ENCODE data around the gene SHLD2. TPM values are rescaled to one million over a fixed set of nuclear protein-coding genes. Genes with fewer than 3 reads are reported as not detected.
A peak's percentile ranks its signal among the peaks of the same experiment; 100 is the strongest.

SHLD2 gene
- total RNA-seq, 4 donors from 2014 or later, result 12.7 to 31.7 (median 21.5) TPM

DNA sequence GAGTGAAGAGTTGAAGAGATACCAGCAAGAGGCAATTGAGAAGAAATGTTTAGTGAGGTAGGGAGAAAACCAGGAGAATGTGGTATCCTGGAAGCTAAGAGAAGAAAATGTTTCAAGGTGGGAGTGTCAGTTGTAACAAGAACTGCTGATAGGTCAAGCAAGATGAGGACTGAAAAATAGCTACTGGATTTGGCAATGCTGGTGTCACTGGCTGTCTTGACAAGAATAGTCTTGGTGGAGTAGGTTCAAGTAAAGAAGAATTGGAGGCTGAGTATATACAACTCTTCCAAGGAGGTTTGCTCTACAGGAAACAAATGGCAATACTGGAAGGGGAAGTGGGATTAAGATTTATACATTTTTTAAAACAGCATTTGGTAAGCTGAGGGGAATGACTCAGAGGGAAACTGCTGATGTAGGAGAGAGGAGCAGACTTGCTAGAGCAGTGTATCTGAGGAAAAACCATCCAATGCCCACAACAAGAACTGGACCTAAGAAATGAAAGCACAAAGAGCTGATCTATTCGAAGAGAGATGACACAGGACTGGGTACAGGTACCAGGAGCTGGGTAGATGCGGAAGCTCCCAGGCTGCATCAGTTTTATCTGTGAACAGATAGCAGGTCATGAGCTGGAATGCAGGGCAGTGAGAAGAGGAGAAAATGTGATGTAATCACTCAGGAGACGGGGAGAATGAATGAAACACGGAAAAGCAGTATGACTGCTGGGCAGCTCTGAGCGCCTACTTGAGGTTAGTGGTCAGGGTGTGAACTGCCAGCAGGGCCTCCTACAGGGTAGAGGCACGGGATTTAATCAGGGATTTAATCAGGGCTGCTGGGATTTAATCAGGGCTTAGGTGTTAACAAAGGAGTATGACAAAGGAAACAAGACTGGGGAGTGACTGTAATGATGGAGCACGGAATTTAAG, 40.4 kb upstream of the SHLD2 start:
- WGBS, 2 donors, result 47 to 51% methylated on average over 7 of the region's 7 CpGs
- peak overlapping the region; percentile 15 to 72 (median 58) for H3K27ac ChIP-seq
- TF ChIP-seq, protein P1, sequence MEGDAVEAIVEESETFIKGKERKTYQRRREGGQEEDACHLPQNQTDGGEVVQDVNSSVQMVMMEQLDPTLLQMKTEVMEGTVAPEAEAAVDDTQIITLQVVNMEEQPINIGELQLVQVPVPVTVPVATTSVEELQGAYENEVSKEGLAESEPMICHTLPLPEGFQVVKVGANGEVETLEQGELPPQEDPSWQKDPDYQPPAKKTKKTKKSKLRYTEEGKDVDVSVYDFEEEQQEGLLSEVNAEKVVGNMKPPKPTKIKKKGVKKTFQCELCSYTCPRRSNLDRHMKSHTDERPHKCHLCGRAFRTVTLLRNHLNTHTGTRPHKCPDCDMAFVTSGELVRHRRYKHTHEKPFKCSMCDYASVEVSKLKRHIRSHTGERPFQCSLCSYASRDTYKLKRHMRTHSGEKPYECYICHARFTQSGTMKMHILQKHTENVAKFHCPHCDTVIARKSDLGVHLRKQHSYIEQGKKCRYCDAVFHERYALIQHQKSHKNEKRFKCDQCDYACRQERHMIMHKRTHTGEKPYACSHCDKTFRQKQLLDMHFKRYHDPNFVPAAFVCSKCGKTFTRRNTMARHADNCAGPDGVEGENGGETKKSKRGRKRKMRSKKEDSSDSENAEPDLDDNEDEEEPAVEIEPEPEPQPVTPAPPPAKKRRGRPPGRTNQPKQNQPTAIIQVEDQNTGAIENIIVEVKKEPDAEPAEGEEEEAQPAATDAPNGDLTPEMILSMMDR (IDR thresholded peaks at IDR 0.05), result peak in 2 of 6 experiments; percentile 18 to 51
- no peak for TF ChIP-seq POLR2A (IDR thresholded peaks at IDR 0.05)
- peaks cover 0 to 31% (median 5%) of the 10 kb centered on the region in 3 donors for H3K4me1 ChIP-seq
- intact Hi-C loops (cut with DNase I), result no loop called here
- no peak overlapping the region for H3K4me3 ChIP-seq
- DNase-seq, result no peak
- H3K27me3 ChIP-seq, result no peaks in the 10 kb centered on the region
- H3K36me3 ChIP-seq, result peaks cover 1 to 98% (median 34%) of the 10 kb centered on the region in 3 donors
- H3K9me3 ChIP-seq, result no peaks in the 10 kb centered on the region

DNA sequence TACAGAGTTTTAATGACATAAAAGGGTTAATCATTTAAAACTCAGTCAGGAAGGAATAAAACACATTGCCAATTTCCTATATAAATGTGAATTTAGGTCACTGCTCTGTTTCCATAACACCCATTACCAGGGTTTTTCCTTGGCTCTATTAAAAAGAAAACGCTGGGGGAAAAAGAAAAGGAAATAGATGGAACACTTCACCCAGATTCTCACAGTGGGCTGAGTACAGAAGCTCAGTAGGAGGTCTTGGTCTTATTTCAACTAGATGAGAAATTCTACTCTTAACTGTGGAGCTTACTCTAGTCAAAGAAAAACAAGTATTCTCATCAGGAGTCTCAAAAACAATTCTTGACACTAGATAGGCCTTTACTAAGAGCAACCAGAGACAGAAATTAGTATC, 36.8 kb upstream of the SHLD2 start:
- TF ChIP-seq, protein P1 (IDR thresholded peaks at IDR 0.05), result no peak
- no peak for TF ChIP-seq POLR2A (IDR thresholded peaks at IDR 0.05)
- no peak for DNase-seq
- H3K9me3 ChIP-seq, result no peaks in the 10 kb centered on the region
- WGBS, 2 donors, result 47 to 74% methylated on average over 1 of the region's 1 CpG
- H3K4me3 ChIP-seq, result no peak overlapping the region
- H3K27ac ChIP-seq, result no peak overlapping the region
- H3K4me1 ChIP-seq, result peaks cover 0 to 26% (median 5%) of the 10 kb centered on the region in 3 donors
- intact Hi-C loops (cut with DNase I), result no loop called here
- H3K27me3 ChIP-seq, result no peaks in the 10 kb centered on the region
- H3K36me3 ChIP-seq, result peaks cover 0 to 98% (median 41%) of the 10 kb centered on the region in 3 donors

DNA sequence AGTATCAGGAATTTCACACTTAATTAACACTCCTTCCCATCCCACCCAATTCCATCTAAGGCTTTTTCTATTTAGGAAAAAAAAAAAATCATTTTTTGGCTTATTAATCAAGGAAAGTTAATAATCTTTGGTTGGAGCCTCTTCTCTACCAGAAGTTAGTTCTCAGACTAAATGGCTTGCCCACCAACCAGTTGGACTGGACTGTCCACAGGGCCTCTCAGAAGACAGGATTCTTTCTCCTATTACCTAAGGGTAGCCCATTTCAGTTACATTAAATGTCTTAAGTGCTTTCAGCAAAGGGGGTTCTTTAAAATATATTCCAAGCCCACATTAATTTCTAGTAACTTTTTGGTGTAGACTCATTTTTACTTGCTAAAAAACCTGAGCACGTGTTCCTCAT, 35.6 kb upstream of the SHLD2 start:
- Histone ChIP-seq H3K36me3 (peaks cover 0 to 99% (median 45%) of the 10 kb centered on the region in 3 donors), H3K4me3 (no peak overlapping the region)

DNA sequence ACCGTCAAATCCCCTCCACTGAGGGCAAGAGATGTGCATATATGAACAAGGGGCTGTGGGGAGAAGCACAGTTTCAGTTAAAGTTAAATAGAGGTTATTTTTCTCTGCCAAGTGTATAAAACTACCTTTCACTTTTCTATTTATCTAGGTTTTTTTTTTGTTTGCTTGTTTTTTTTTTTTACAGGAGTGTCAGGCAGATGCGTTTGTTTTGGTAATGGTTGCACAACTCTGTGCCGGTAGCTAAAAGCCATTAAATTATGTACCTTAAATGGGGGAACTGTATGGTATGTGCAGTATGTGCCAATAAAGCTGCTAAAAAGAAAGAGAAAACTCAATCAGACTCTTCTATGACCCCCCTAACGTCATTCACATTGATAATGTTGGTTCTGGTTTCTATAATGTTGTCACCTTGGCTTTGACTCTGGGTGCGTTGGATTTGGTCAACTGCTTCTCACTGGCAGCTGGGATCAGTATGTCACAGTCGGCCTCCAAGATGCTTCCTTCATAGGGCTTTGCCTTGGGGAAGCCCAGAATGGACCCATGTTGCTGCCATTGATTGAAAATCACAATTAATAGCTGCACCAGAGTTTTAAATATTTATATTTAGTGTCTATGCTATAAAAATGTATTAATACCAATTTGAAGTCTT, 34.6 kb upstream of the SHLD2 start:
- no peaks in the 10 kb centered on the region for H3K27me3 ChIP-seq
- intact Hi-C loops (cut with DNase I), result no loop called here
- WGBS, 2 donors, result 81 to 96% methylated on average over 6 of the region's 6 CpGs
- TF ChIP-seq, protein P1 (IDR thresholded peaks at IDR 0.05), result no peak
- TF ChIP-seq POLR2A (IDR thresholded peaks at IDR 0.05), result no peak
- peaks cover 0 to 4% (median under 1%) of the 10 kb centered on the region in 3 donors for H3K4me1 ChIP-seq
- no peak for DNase-seq
- H3K9me3 ChIP-seq, result no peaks in the 10 kb centered on the region
- H3K36me3 ChIP-seq, result peaks cover 0 to 99% (median 45%) of the 10 kb centered on the region in 3 donors
- no peak overlapping the region for H3K4me3 ChIP-seq
- H3K27ac ChIP-seq, result no peak overlapping the region

More for the DNA sequence above, 35.6 kb upstream of the SHLD2 start:
- WGBS, 2 donors, result 85 to 100% methylated on average over 1 of the region's 1 CpG
- no peak for TF ChIP-seq POLR2A (IDR thresholded peaks at IDR 0.05)
- no peak for DNase-seq
- Histone ChIP-seq H3K9me3 (no peaks in the 10 kb centered on the region), H3K4me1 (peaks cover 0 to 14% (median 5%) of the 10 kb centered on the region in 3 donors), H3K27me3 (no peaks in the 10 kb centered on the region), H3K27ac (no peak overlapping the region)
- intact Hi-C loops (cut with DNase I), result no loop called here

DNA sequence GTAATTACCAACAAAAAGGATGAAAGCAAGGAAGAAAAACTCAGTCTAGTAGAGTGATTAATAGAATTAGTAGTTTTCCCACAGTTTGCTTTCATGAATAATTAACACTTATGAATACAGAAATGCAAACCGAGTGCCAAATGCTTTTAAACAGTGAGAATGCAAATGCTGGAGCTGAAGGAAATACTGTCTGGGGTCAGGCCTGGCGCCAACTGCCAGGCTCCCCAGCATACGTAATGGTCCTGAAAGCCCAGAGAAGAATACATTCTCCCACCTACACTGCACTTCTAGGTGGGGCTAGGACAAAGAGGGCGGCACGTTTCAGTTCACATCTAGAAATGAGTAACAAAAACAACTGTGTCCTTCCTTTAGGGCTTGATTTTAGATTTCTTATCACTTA, 30.4 kb upstream of the SHLD2 start:
- no peak for DNase-seq
- intact Hi-C loops (cut with DNase I), result no loop called here
- peaks cover 0 to 100% (median 46%) of the 10 kb centered on the region in 3 donors for H3K36me3 ChIP-seq

More for the DNA sequence above, 30.4 kb upstream of the SHLD2 start:
- no peak for TF ChIP-seq POLR2A (IDR thresholded peaks at IDR 0.05)
- TF ChIP-seq, protein P1 (IDR thresholded peaks at IDR 0.05), result no peak
- Histone ChIP-seq H3K4me1 (no peaks in the 10 kb centered on the region), H3K4me3 (no peak overlapping the region), H3K27me3 (no peaks in the 10 kb centered on the region), H3K9me3 (no peaks in the 10 kb centered on the region), H3K27ac (no peak overlapping the region)
- WGBS, 2 donors, result 65 to 80% methylated on average over 5 of the region's 5 CpGs
